H9 (cell line): ENCODE data around the gene PFDN1. TPM values are rescaled to one million over a fixed set of nuclear protein-coding genes. Genes with fewer than 3 reads are reported as not detected.

Source experiments
- DNase-seq: peaks from one replicate; pipeline ENCODE4 v3.0.0-alpha.2; 2017
- H2AFZ ChIP-seq: one replicate; pipeline ENCODE4 v1.6.1; 2013; ENCODE audit warnings: mild to moderate bottlenecking, low read length, control low read depth, moderate library complexity
- H2AK5ac ChIP-seq: 2 replicates; pipeline ENCODE4 v1.6.1; 2013; ENCODE audit warnings: low read length, control low read depth, mixed read lengths; ENCODE audit not compliant: insufficient read length
- H2BK120ac ChIP-seq: one replicate; pipeline ENCODE4 v1.6.1; 2013; ENCODE audit warnings: low read depth, mild to moderate bottlenecking, low read length, control low read depth, inconsistent platforms; ENCODE audit not compliant: poor library complexity, severe bottlenecking
- H2BK12ac ChIP-seq: 2 replicates; pipeline ENCODE4 v1.6.1; 2013; ENCODE audit warnings: low read length, control low read depth, mixed read lengths, low read depth; ENCODE audit not compliant: insufficient read length
- H2BK15ac ChIP-seq: 2 replicates; pipeline ENCODE4 v1.6.1; 2013; ENCODE audit warnings: low read depth, low read length, control low read depth
- H2BK20ac ChIP-seq: one replicate; pipeline ENCODE4 v1.6.1; 2013; ENCODE audit warnings: low read depth, mild to moderate bottlenecking, low read length, control low read depth, inconsistent platforms; ENCODE audit not compliant: poor library complexity, severe bottlenecking
- H2BK5ac ChIP-seq: 2 replicates; pipeline ENCODE4 v1.6.1; 2013; ENCODE audit warnings: low read length, control low read depth, mixed read lengths; ENCODE audit not compliant: insufficient read length
- H3K14ac ChIP-seq: 2 replicates; pipeline ENCODE4 v1.6.1; 2013; ENCODE audit warnings: low read length, control low read depth; ENCODE audit not compliant: insufficient read depth
- H3K18ac ChIP-seq: 2 replicates; pipeline ENCODE4 v1.6.1; 2013; ENCODE audit warnings: low read depth, mild to moderate bottlenecking, mixed read lengths, low read length, control low read depth; ENCODE audit not compliant: insufficient read length
- H3K23ac ChIP-seq: 2 replicates; pipeline ENCODE4 v1.6.1; 2013; ENCODE audit warnings: low read length, control low read depth, mixed read lengths, low read depth; ENCODE audit not compliant: insufficient read length
- H3K23me2 ChIP-seq: 2 replicates; pipeline ENCODE4 v1.6.1; 2013; ENCODE audit warnings: low read depth, mild to moderate bottlenecking, mixed read lengths, low read length, control low read depth; ENCODE audit not compliant: insufficient read length, poor library complexity, severe bottlenecking
- H3K27ac ChIP-seq: 2 replicates; pipeline ENCODE4 v1.5.1; 2013; ENCODE audit warnings: low read length, control low read depth, mixed read lengths, low read depth; ENCODE audit not compliant: insufficient read length
- H3K27me3 ChIP-seq: 2 replicates; pipeline ENCODE4 v1.6.1; 2013; ENCODE audit warnings: low read length, control low read depth, inconsistent platforms; ENCODE audit not compliant: insufficient read depth
- H3K4ac ChIP-seq: 2 replicates; pipeline ENCODE4 v1.6.1; 2013; ENCODE audit warnings: low read depth, mild to moderate bottlenecking, control low read depth, inconsistent platforms, low read length, moderate library complexity
- H3K4me1 ChIP-seq: 2 replicates; pipeline ENCODE4 v1.6.1; 2013; ENCODE audit warnings: low read length, control low read depth, inconsistent platforms; ENCODE audit not compliant: insufficient read depth
- H3K4me2 ChIP-seq: 2 replicates; pipeline ENCODE4 v1.6.1; 2013; ENCODE audit warnings: low read length, control low read depth, mixed read lengths; ENCODE audit not compliant: insufficient read length, insufficient read depth
- H3K56ac ChIP-seq: 2 replicates; pipeline ENCODE4 v1.6.1; 2013; ENCODE audit warnings: low read depth, mild to moderate bottlenecking, mixed read lengths, low read length, control low read depth; ENCODE audit not compliant: insufficient read length
- H3K79me1 ChIP-seq: 2 replicates; pipeline ENCODE4 v1.6.1; 2013; ENCODE audit warnings: low read depth, mild to moderate bottlenecking, moderate library complexity, low read length, control low read depth, inconsistent platforms; ENCODE audit not compliant: insufficient read depth, poor library complexity, severe bottlenecking
- H3K79me2 ChIP-seq: 2 replicates; pipeline ENCODE4 v1.6.1; 2013; ENCODE audit warnings: low read length, control low read depth, inconsistent platforms; ENCODE audit not compliant: insufficient read depth
- H3K9ac ChIP-seq: 2 replicates; pipeline ENCODE4 v1.6.1; 2013; ENCODE audit warnings: low read length, control low read depth, mixed read lengths; ENCODE audit not compliant: insufficient read length; ENCODE audit errors: extremely low read depth
- H3K9me3 ChIP-seq: one replicate; pipeline ENCODE4 v1.6.1; 2013; ENCODE audit warnings: low read depth, low read length, inconsistent platforms; ENCODE audit not compliant: control insufficient read depth
- H3T11ph ChIP-seq: one replicate; pipeline ENCODE4 v1.6.1; 2013; ENCODE audit warnings: mild to moderate bottlenecking, low read length, control low read depth, inconsistent platforms
- H4K20me1 ChIP-seq: one replicate; pipeline ENCODE4 v1.6.1; 2013; ENCODE audit not compliant: control insufficient read depth, insufficient read length, insufficient read depth
- H4K5ac ChIP-seq: 2 replicates; pipeline ENCODE4 v1.6.1; 2013; ENCODE audit warnings: low read depth, mild to moderate bottlenecking, mixed read lengths, low read length, control low read depth; ENCODE audit not compliant: insufficient read length
- H4K8ac ChIP-seq: replicated peaks from 2 replicates; pipeline ENCODE4 v1.6.1; 2013; ENCODE audit warnings: low read length, control low read depth, mixed read lengths, low read depth; ENCODE audit not compliant: insufficient read length
- H4K91ac ChIP-seq: 2 replicates; pipeline ENCODE4 v1.6.1; 2013; ENCODE audit warnings: low read depth, mild to moderate bottlenecking, moderate library complexity, mixed read lengths, low read length, control low read depth; ENCODE audit not compliant: insufficient read length
- H3K27ac Mint-ChIP-seq, 3 experiments: 2 replicates in 2 of 3; 3 replicates in 1 of 3; pipeline ENCODE4 v1.8.0; 2020 to 2021; ENCODE audit warnings: mixed read lengths in 3 of 3, mild to moderate bottlenecking in 1 of 3, moderate library complexity in 1 of 3
- H3K27me3 Mint-ChIP-seq: 2 replicates; pipeline ENCODE4 v1.8.0; 2021; ENCODE audit warnings: low read depth, mild to moderate bottlenecking, moderate library complexity, mixed read lengths
- H3K36me3 Mint-ChIP-seq, 3 experiments: 2 replicates in 2 of 3; 3 replicates in 1 of 3; pipeline ENCODE4 v1.8.0; 2020 to 2021; ENCODE audit warnings: low read depth in 3 of 3, mixed read lengths in 3 of 3; ENCODE audit not compliant: insufficient read depth in 1 of 3
- H3K4me1 Mint-ChIP-seq, 2 experiments: 2 replicates each; pipeline ENCODE4 v1.8.0; 2020; ENCODE audit warnings: mixed read lengths in 2 of 2
- H3K4me3 Mint-ChIP-seq, 2 experiments: 2 replicates in 1 of 2; 3 replicates in 1 of 2; pipeline ENCODE4 v1.8.0; 2020 to 2021; ENCODE audit warnings: mild to moderate bottlenecking in 2 of 2, mixed read lengths in 2 of 2, moderate library complexity in 1 of 2
- H3K9me3 Mint-ChIP-seq, 2 experiments: 2 replicates in 1 of 2; 3 replicates in 1 of 2; pipeline ENCODE4 v1.8.0; 2020; ENCODE audit warnings: mild to moderate bottlenecking in 2 of 2, mixed read lengths in 2 of 2, moderate library complexity in 1 of 2
- CTCF ChIP-seq: fragments of 200-600 bp; sonication (generic); conservative IDR thresholded peaks from 3 replicates; pipeline ENCODE4 v1.8.0; 2021; ENCODE audit warnings: antibody characterized with exemption, mild to moderate bottlenecking
- WGBS: extraction: QIAGEN DNeasy Blood & Tissue Kit; methylation state at CpG from one replicate; pipeline ENCODE4 v1.1.7; 2013; ENCODE audit warnings: missing lambda C conversion rate, low lambda C conversion rate, mixed read lengths; ENCODE audit not compliant: insufficient read length; ENCODE audit errors: extremely low coverage; 5-methylcytosine and 5-hydroxymethylcytosine counted together
- total RNA-seq: library from RNA; stranded (reverse); gene quantifications from 2 replicates; pipeline ENCODE4 v1.2.1, GENCODE V29; 2021

Gene PFDN1
- total RNA-seq, 1 experiment from 2014 or later: 58.3 TPM

GRCh38 chr5:140244525-140245025 lies 58.3 kb downstream of the PFDN1 start:
- Histone ChIP-seq H2BK12ac (no peak overlapping the region), H3K18ac (no peak overlapping the region), H2BK15ac (no peak overlapping the region), H3K79me2 (no peaks in the 10 kb centered on the region), H2BK20ac (no peak overlapping the region), H2AFZ (no peak overlapping the region), H4K91ac (no peak overlapping the region), H3K79me1 (no peaks in the 10 kb centered on the region), H3K4ac (no peak overlapping the region), H3K4me1 (peaks cover 9% of the 10 kb centered on the region), H4K20me1 (no peaks in the 10 kb centered on the region), H2AK5ac (no peak overlapping the region), H2BK120ac (no peak overlapping the region), H3K9me3 (no peaks in the 10 kb centered on the region), H3K23me2 (no peaks in the 10 kb centered on the region), H3K27ac (no peak overlapping the region), H3K9ac (no peak overlapping the region), H3K4me2 (no peak overlapping the region), H2BK5ac (no peak overlapping the region), H3K56ac (no peak overlapping the region), H3T11ph (no peak overlapping the region), H3K27me3 (no peaks in the 10 kb centered on the region), H3K14ac (no peak overlapping the region), H4K8ac (no peak overlapping the region), H3K23ac (no peak overlapping the region), H4K5ac (no peak overlapping the region)
- Mint-ChIP-seq H3K36me3 (peaks cover 3 to 19% (median 6%) of the 10 kb centered on the region in 3 experiments; a peak in 5 of 7 replicates), H3K4me1 (peaks cover 34% of the 10 kb centered on the region in 2 experiments), H3K9me3 (no peaks in the 10 kb centered on the region), H3K27me3 (no peaks in the 10 kb centered on the region), H3K27ac (peak overlapping the region in 1 of 3 experiments; percentile 80; a peak in 1 of 7 replicates), H3K4me3 (peak overlapping the region in 1 of 2 experiments; percentile 28; a peak in 1 of 5 replicates)
- peak; percentile 94 for DNase-seq
- no CpG with 5 or more reads among the region's 14 CpGs for WGBS
- peak; percentile 93 for TF ChIP-seq CTCF
